Thymus (tissue), 11 donors: ENCODE measurements around the gene DAGLA. TPM values are rescaled to one million over a fixed set of nuclear protein-coding genes. Genes with fewer than 3 reads are reported as not detected.
A peak's percentile ranks its signal among the peaks of the same experiment; 100 is the strongest.

Source experiments
- DNase-seq, 9 donors: peaks; one replicate each; pipeline ENCODE4 v3.0.0-alpha.2; 2013; ENCODE audit warnings: low spot score in 9 of 9, low read depth in 6 of 9, missing footprints in 1 of 9
- H3K27ac ChIP-seq, 2 donors: one replicate each; pipeline ENCODE4 v1.5.1; 2013; ENCODE audit warnings: control low read depth in 1 of 2, low read depth in 1 of 2, low read length in 1 of 2, mild to moderate bottlenecking in 1 of 2, moderate library complexity in 1 of 2
- H3K27me3 ChIP-seq, 2 donors: one replicate each; pipeline ENCODE4 v1.5.1; 2013; ENCODE audit warnings: low read length in 1 of 2; ENCODE audit not compliant: control insufficient read depth in 2 of 2, insufficient read depth in 1 of 2
- H3K36me3 ChIP-seq, 2 donors: one replicate each; pipeline ENCODE4 v1.5.1; 2013; ENCODE audit warnings: low read length in 1 of 2, mild to moderate bottlenecking in 1 of 2, moderate library complexity in 1 of 2; ENCODE audit not compliant: control insufficient read depth in 2 of 2, insufficient read depth in 2 of 2
- H3K4me1 ChIP-seq, 2 donors: one replicate each; pipeline ENCODE4 v1.5.1; 2013; ENCODE audit warnings: low read length in 2 of 2; ENCODE audit not compliant: control insufficient read depth in 2 of 2, insufficient read depth in 2 of 2
- H3K4me3 ChIP-seq, 2 donors: one replicate each; pipeline ENCODE4 v1.5.1; 2013; ENCODE audit warnings: low read length in 2 of 2, control low read depth in 1 of 2, mild to moderate bottlenecking in 1 of 2
- H3K9me3 ChIP-seq, 2 donors: one replicate each; pipeline ENCODE4 v1.5.1; 2013; ENCODE audit warnings: low read length in 1 of 2, mild to moderate bottlenecking in 1 of 2; ENCODE audit not compliant: control insufficient read depth in 2 of 2, insufficient read depth in 1 of 2
- WGBS: extraction: QIAGEN DNeasy Blood & Tissue Kit; methylation state at CpG from one replicate; pipeline ENCODE4 v1.1.7; 2013; 5-methylcytosine and 5-hydroxymethylcytosine counted together
- polyA plus RNA-seq: library from polyadenylated mRNA; stranded (reverse); fragments of 200-250 nt; gene quantifications from one replicate; pipeline ENCODE4 v1.2.3, GENCODE V29; 2013
- total RNA-seq: library from RNA; stranded (reverse); fragments of 120-200 nt; gene quantifications from one replicate; pipeline ENCODE4 v1.2.4, GENCODE V29; 2013
- donor health status: healthy.

DAGLA gene
- total and polyA plus RNA-seq, 2 donors = 0.14 to 0.43 TPM

DNA sequence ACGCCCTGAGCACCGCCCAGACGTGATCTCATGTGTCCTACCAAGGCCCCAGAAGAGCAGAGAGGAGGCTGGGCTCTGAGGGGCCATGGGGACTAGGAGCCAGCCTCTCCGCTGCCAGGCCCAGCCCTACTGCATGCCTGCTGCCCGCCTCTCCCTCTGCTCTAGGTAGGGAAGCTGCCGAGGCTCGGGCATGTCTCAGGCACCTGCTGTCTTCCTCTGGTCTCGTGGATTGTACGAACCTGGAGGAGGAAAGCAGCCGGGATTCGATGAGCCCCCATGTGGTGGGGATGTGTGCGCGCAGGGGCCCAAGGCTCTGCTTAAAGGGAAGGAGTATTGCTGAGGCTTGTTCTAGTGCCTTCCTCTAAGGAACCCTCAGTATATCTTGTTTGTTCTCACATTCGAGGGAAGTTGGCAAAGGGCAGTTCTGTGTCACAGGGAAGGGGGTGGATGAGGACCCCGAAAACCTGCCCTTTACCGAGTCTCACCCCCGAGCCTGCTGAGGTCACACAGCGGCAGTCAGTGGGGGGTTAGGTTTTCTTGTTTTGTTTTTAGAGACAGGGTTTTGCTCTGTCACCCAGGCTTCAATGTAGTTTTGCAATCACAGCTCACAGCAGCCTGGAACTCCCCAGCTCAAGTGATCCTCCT lies 21.2 kb downstream of the DAGLA start:
- WGBS = 62% methylated on average over 18 of the region's 18 CpGs
- DNase-seq = peak in 2 of 9 donors; percentile 39 to 61
- H3K4me1 ChIP-seq = peaks cover 28 to 54% of the 10 kb centered on the region in 2 donors

DNA sequence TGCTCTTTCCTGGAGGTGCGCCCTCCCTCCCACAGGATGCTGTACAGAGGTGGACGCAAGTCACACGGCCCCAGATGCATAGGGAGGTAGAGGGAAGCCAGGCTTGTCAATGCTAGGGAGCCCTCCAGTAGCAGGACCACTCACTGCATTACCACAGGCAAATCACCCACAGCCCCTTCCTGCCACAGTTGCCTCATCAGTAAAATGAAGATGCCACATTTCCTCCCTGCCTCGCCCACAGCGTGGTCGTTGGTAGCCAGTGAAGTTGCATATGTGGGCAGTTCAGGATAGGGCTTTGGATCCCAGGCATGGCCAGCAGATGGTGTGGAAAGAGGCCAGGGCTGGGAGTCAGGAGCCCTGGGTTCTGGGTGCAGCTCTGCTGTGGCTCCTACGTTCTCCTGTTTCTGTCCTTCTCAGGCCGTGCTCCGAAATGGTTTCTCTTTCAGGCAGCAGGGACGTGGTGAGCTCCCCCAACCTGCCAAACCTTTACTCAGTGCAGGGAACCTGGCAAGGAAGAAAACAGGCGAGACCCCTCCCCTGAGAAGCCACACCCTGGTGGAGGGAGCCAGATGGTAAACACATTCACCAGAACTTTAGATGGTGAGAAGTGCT lies 22.6 kb downstream of the DAGLA start:
- H3K4me3 ChIP-seq = no peak overlapping the region
- WGBS = 52% methylated on average over 11 of the region's 11 CpGs
- no peak overlapping the region for H3K27ac ChIP-seq
- no peak for DNase-seq
- no peaks in the 10 kb centered on the region for H3K36me3 ChIP-seq
- H3K4me1 ChIP-seq = peaks cover 15 to 40% of the 10 kb centered on the region in 2 donors
- H3K9me3 ChIP-seq = no peaks in the 10 kb centered on the region
- peaks cover 0 to 5% of the 10 kb centered on the region in 2 donors for H3K27me3 ChIP-seq

More for the DNA sequence above, 21.2 kb downstream of the DAGLA start:
- no peaks in the 10 kb centered on the region for H3K9me3 ChIP-seq
- no peaks in the 10 kb centered on the region for H3K36me3 ChIP-seq
- no peak overlapping the region for H3K27ac ChIP-seq
- peaks cover 0 to 5% of the 10 kb centered on the region in 2 donors for H3K27me3 ChIP-seq
- no peak overlapping the region for H3K4me3 ChIP-seq

DNA sequence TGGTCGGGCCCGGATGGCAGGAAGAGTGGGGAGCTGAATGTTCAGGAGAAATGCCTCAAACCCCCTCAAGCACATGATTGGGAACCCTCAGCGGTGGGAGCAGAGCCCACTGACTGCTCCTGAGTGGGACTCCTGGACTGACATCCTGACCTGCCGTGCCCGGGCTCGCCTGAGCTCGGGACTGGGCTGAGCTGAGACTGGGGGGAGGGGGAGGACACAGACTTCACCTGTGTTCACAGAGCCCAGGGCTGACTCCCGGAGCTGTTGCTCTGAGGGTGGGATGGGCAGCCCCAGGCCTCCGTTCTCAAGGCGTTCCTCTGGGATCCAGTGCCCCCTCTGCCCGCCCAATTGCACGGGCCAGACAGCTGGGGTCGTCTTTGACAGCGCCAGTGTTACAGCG lies 24.6 kb downstream of the DAGLA start:
- no peak for DNase-seq
- H3K36me3 ChIP-seq = no peaks in the 10 kb centered on the region
- WGBS = 93% methylated on average over 15 of the region's 15 CpGs
- H3K4me1 ChIP-seq = peaks cover 0 to 20% of the 10 kb centered on the region in 2 donors
- no peaks in the 10 kb centered on the region for H3K9me3 ChIP-seq
- H3K27me3 ChIP-seq = peaks cover 0 to 5% of the 10 kb centered on the region in 2 donors
- no peak overlapping the region for H3K27ac ChIP-seq
- H3K4me3 ChIP-seq = no peak overlapping the region

DNA sequence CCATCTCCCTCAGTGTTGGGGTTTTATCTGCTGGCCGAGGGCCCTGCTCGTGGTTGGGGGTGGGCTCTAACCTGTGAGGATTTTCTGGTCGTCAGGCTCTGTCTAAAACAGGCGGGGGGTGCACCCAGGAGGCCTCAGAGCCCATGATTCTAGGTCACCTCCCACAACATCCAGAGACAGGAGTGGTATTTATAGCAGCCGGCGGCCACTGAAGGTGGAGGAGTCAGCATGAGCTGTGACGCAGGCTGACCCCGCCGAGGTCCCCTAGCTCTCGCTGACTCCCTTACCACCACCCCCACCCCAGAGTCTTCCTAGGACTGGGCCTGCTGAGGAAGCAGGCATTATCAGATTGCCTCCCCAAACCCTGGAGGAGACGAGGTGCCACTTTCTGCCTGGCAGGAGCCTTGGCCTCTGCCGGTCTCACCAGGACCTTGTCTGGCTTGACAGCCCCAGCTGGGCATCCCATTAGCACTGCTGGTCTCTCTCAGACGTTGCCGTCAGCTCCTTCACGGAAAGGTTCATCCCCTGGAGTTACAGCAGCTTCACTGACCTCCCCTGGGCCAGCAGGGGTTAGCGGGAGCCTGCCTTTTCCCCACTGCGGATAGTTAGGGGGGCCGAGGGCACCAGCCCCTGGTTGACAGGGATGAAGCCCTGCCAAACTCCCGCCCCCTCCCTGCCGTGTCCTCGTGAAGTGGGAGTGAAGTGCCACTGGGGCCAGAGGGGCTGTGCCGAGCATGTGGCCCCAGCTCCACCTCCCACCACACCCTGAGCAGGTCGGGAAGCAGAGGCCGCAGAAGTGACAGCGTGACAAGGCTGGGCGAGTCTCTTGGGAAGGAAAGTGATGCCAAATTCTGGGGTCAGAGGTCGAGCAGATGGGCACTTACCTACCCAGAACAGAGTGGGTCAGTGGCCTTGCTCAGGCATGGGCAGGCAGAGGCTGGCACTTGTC lies 26.5 kb downstream of the DAGLA start:
- Histone ChIP-seq H3K27ac (no peak overlapping the region), H3K27me3 (peaks cover 0 to 5% of the 10 kb centered on the region in 2 donors), H3K36me3 (no peaks in the 10 kb centered on the region), H3K4me1 (peaks cover 0 to 9% of the 10 kb centered on the region in 2 donors), H3K4me3 (no peak overlapping the region), H3K9me3 (no peaks in the 10 kb centered on the region)
- DNase-seq = no peak
- WGBS = 95% methylated on average over 27 of the region's 27 CpGs

DNA sequence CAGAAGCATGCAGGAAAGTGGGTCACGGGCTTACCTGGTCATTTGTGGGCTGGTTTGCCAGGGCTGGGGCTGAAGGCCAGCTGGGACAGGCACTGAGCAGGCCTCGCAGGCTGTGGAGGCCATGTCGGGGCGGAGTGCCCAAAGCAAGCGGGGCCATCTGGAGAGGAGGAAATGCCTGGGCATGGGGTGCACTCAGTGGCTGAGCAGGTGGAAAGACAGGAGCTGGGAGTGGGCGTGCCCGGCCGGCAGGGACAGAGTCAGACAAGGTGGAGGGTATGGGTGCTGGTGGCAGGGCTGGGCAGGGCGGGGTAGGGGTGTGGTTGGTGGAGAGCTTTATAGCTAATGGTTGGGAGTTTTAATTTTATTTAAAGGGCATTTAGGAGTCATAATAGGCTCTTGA lies 27.4 kb downstream of the DAGLA start:
- H3K4me1 ChIP-seq = peaks cover 0 to 5% of the 10 kb centered on the region in 2 donors
- H3K27me3 ChIP-seq = peaks cover 0 to 5% of the 10 kb centered on the region in 2 donors
- no peak for DNase-seq
- no peaks in the 10 kb centered on the region for H3K36me3 ChIP-seq
- WGBS = 96% methylated on average over 9 of the region's 9 CpGs
- H3K27ac ChIP-seq = no peak overlapping the region
- H3K9me3 ChIP-seq = no peaks in the 10 kb centered on the region
- H3K4me3 ChIP-seq = no peak overlapping the region

DNA sequence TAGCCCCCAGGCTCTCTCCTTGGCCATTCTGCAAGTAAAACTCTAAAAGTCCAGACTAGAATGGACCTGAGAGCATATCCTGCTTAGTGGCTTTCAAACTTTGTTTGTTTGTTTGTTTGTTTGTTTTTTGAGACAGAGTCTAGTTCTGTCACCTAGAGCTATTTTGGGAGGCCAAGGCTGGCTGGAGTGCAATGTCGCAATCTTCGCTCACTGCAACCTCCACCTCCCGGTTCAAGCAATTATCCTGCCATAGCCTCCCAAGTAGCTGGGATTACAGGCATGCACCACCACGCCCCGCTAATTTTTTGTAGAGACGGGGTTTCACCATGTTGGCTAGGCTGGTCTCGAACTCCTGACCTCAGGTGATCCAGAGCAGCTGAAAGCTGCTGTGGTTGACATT lies 28.9 kb downstream of the DAGLA start:
- H3K4me3 ChIP-seq = no peak overlapping the region
- 98% methylated on average over 7 of the region's 7 CpGs for WGBS
- H3K36me3 ChIP-seq = no peaks in the 10 kb centered on the region
- no peak overlapping the region for H3K27ac ChIP-seq
- H3K9me3 ChIP-seq = no peaks in the 10 kb centered on the region
- H3K4me1 ChIP-seq = no peaks in the 10 kb centered on the region
- peaks cover 0 to 5% of the 10 kb centered on the region in 2 donors for H3K27me3 ChIP-seq
- DNase-seq = no peak

DNA sequence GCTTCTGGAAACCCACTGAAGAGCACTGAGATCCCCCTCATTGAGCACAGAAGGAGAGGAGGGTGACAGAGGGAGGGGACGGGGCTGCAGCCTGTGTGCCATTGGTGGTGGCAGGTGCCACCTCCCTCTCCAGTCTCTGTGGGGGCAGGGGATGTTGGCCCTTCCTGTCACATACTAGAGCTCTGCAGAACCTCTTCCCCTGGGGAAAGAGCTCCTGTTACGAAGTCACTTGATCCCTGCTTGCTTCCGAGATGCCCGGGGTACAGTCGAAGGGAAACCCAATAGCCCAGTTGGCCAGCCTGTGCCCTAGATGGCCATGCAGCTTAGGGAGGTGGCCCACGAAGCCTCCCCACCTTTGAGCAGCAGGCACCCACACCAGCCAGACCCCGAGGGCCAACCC lies 29.4 kb downstream of the DAGLA start:
- no peak for DNase-seq
- Histone ChIP-seq H3K27me3 (peaks cover 0 to 5% of the 10 kb centered on the region in 2 donors), H3K4me1 (no peaks in the 10 kb centered on the region), H3K9me3 (no peaks in the 10 kb centered on the region), H3K27ac (no peak overlapping the region), H3K4me3 (no peak overlapping the region), H3K36me3 (no peaks in the 10 kb centered on the region)
- WGBS = 85% methylated on average over 7 of the region's 7 CpGs

DNA sequence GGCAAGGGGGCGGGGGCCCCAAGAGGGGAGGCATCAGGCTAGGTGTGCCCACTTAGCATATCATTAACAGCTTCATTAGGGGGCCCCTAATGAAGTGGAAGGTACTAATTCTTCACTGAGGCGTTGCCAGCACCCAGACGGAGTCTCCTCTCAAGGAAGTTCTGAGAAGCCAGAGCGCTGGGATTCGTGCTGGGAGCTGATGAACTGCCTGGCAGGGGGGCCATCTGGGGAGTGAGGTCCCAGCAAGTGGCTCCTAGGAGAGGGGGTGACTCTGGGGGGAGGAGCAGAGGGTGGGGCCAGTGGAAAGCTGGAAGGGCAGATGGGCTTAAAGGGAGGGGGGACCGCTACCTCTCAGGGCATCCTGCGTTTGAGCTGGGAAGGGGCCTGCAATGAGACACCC lies 29.8 kb downstream of the DAGLA start:
- Histone ChIP-seq H3K27ac (no peak overlapping the region), H3K27me3 (peaks cover 0 to 5% of the 10 kb centered on the region in 2 donors), H3K4me1 (no peaks in the 10 kb centered on the region), H3K9me3 (no peaks in the 10 kb centered on the region), H3K4me3 (no peak overlapping the region), H3K36me3 (no peaks in the 10 kb centered on the region)
- 95% methylated on average over 7 of the region's 7 CpGs for WGBS
- no peak for DNase-seq

DNA sequence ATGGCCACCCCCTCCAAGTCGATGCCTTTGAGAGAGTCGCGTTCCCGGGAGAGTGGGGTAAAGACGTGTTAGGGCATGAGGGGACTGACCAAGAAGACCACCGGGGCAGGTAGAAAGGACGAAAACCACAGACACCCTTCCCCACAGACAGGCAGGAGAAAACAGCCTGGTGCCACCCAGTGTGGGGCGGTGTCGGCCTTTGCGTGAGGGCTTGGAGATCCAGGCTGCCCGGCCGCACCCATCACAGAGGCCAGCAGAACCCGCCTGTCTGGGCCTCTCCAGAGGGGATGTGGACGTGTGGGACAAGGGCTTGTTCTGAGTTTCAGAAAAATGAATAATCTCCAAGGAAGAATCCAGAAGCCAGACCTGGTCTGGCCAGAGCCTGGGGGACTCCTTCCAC lies 30.8 kb downstream of the DAGLA start:
- no peak overlapping the region for H3K4me3 ChIP-seq
- H3K4me1 ChIP-seq = no peaks in the 10 kb centered on the region
- 97% methylated on average over 14 of the region's 14 CpGs for WGBS
- H3K36me3 ChIP-seq = no peaks in the 10 kb centered on the region
- no peaks in the 10 kb centered on the region for H3K27me3 ChIP-seq
- H3K9me3 ChIP-seq = no peaks in the 10 kb centered on the region
- no peak for DNase-seq
- no peak overlapping the region for H3K27ac ChIP-seq
